ENCODE results near the gene DTX4.

Gene DTX4

GRCh38 chr11:59173080-59173963 lies 1.4 kb downstream of the DTX4 start:
- TF ChIP-seq CTCF (IDR thresholded peaks at IDR 0.05; ENCODE audit: insufficient read depth, low read depth, low read length, missing control alignments): no peak
- peak overlapping the region; percentile 82 for H3K4me3 ChIP-seq (ENCODE audit: low read depth, low read length)
- no peak for DNase-seq (ENCODE audit: low read depth)

- TF ChIP-seq CTCF (IDR thresholded peaks at IDR 0.05; ENCODE audit: insufficient read depth, low read depth, low read length, missing control alignments): no peak
- DNase-seq (ENCODE audit: low read depth): peak; percentile 68
- peak overlapping the region; percentile 82 for H3K4me3 ChIP-seq (ENCODE audit: low read depth, low read length)
These were observed 2.2 kb downstream of the DTX4 start for GRCh38 chr11:59173964-59174663.

GRCh38 chr11:59174664-59175033 lies 2.7 kb downstream of the DTX4 start:
- peak overlapping the region; percentile 82 for H3K4me3 ChIP-seq (ENCODE audit: low read depth, low read length)
- peak; percentile 35 for DNase-seq (ENCODE audit: low read depth)
- no peak for TF ChIP-seq CTCF (IDR thresholded peaks at IDR 0.05; ENCODE audit: insufficient read depth, low read depth, low read length, missing control alignments)

- peak; percentile 34 for DNase-seq (ENCODE audit: low read depth)
- no peak for TF ChIP-seq CTCF (IDR thresholded peaks at IDR 0.05; ENCODE audit: insufficient read depth, low read depth, low read length, missing control alignments)
- H3K4me3 ChIP-seq (ENCODE audit: low read depth, low read length): no peak overlapping the region; the same call in none of the 2 replicates
These were observed 3.2 kb downstream of the DTX4 start for GRCh38 chr11:59175091-59175501.

GRCh38 chr11:59176330-59176729 lies 4.4 kb downstream of the DTX4 start:
- TF ChIP-seq CTCF (IDR thresholded peaks at IDR 0.05; ENCODE audit: insufficient read depth, low read depth, low read length, missing control alignments): no peak
- no peak for DNase-seq (ENCODE audit: low read depth)
- no peak overlapping the region for H3K4me3 ChIP-seq (ENCODE audit: low read depth, low read length)

- no peak for TF ChIP-seq CTCF (IDR thresholded peaks at IDR 0.05; ENCODE audit: insufficient read depth, low read depth, low read length, missing control alignments)
- no peak overlapping the region for H3K4me3 ChIP-seq (ENCODE audit: low read depth, low read length)
- no peak for DNase-seq (ENCODE audit: low read depth)
These were observed 6.5 kb downstream of the DTX4 start for GRCh38 chr11:59178402-59178801.

Measured in GM12865 (cell line).